GM18858 (cell line): ENCODE data around the gene BLOC1S6.
A peak's percentile ranks its signal among the peaks of the same experiment; 100 is the strongest.
"Not testable (repeated sequence)": the region's sequence is repeated elsewhere in the genome, so short reads cannot be mapped to it uniquely, and the experiment has no call there.

Source experiments
- ATAC-seq: cut with Tn5 transposase; IDR thresholded peaks from one replicate; pipeline ENCODE4 v1.9.1; 2021; ENCODE audit not compliant: unreplicated experiment

BLOC1S6 gene

DNA sequence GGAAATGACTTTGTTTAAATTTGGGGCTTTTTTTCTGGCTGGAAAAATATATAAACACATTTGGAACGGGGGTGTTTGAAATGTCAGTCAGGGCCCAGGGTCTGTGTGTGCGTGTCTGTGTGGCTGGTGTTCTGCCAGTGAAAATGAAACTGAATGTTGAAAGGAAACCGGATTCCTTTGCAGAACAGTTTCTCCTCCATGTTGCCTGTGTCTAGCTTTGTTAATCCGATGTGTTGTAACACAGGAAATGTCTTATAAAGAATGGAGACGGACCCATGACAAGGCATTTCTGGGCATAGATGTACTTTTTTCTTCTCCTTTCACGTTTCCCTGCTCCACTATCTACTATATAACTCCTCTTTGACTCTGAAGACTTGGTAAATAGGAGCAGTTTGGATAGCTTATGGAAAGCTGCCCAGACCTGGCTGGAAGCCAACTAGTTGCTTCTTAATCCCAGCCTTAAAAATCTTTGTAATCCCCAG, 50.4 kb downstream of the BLOC1S6 start:
- ATAC-seq: peak; percentile 55

DNA sequence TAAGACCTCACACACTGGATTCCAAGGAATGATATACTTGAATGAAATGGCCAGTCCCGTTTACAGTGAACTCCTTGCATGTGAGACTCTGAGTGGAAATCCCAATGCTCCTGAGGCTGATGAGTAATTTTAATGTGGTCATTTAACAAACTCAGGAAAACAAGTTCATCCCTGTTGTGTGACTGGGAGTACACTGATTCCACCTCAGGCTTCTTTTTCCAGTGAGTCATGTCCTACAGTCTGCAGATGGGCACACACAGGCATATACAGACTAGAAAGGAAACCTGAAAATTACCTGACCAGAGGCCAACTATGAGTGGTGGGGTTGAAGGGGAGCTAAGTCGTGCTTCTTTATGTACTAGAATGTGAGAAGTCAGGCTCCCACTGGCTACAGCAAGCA, 53.4 kb downstream of the BLOC1S6 start:
- ATAC-seq: no peak

DNA sequence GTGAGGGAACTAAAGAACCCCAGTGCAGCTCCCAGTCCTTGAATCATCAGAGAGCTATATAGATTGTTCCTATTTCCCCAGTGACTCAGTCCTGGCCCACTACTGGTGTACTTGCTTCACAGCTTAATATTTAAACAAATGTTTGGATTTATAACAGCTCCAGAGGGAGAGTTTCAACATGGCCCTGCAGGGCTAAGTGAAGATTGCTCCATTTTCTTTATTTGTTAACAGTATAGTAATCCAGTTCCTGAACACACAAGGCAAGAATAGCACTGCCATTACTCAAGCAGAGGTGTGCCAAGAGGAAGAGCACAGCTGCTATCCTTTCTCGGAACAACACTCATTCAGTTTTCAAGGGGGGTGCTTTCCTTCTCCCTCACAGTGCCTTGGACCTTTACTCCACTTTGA, 54.2 kb downstream of the BLOC1S6 start:
- ATAC-seq: no peak

- no peak for ATAC-seq
Observed at GRCh38 chr15:45641999-45642932, 55.1 kb downstream of the BLOC1S6 start.

DNA sequence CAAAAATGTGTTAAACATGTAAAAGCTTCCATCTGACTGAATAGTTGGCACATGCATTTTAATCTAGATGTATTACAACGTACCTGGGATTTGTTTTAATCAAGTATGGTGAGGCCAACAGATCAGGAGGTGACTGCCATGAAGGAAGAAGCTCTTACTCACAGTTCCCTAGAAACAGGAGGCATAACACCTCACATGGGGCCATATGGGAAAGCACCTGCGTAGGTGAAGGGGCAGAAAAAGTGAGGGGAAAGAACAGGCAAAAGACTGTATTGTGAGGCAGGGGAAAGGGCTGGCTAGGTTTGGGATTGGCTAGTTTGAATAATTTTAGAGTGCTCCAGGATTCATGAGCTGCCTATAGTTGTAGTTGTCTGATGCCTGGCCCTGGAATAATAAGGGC, 57.3 kb downstream of the BLOC1S6 start:
- ATAC-seq: no peak

GRCh38 chr15:45645026-45645980, 58.1 kb downstream of the BLOC1S6 start:
- ATAC-seq: no peak

DNA sequence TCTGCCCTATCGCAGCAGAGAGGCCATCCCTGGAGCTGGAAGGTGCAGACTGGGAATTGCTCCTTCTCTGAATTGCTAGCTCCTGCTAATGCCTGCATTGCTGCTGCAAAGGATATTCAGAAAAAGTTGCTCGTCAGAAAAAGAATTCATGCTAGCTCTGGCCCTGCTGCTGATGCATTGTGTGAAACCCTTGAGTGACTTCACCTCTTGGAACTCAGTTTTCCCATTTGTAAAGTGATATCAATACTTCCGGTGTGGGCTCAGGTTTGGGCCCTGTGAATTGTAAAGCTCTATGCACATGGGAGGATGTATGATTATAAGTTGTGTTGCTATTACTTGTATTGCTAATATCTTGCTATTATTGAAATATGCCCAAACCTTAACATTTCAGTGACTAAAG, 59.0 kb downstream of the BLOC1S6 start:
- ATAC-seq: no peak

DNA sequence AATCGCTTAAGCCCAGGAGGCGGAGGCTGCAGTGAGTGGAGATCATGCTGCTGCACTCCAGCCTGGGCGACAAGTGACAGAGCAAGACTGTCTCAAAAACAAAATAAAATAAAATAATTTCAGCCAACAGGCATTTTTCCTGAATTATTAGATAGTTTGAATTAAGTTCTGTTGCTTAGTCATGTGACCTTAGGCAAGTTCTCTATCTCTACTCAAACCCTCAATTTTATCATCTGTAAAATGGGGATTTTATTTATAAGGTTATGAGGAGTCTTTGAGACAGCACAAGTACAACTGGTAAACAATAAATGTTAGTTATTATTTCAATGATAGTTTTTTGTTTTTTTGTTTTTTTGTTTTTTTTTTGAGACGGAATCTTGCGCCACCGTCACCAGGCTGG, 60.6 kb downstream of the BLOC1S6 start:
- no peak for ATAC-seq

GRCh38 chr15:45648521-45649200, 61.5 kb downstream of the BLOC1S6 start:
- ATAC-seq: no peak

DNA sequence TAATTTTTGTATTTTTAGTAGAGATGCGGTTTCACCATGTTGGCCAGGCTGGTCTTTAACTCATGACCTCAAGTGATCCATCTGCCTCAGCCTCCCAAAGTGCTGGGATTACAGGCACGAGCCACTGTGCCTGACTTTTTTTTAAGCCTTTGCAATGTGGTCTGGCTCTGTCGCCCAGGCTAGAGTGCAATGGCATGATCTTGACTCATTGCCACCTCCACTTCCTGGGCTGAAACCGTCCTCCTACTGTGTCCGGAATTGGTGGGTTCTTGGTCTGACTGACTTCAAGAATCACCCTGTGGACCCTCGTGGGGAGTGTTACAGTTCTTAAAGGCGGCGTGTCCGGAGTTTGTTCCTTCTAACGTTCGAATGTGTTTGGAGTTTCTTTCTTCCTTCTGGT, 62.8 kb downstream of the BLOC1S6 start:
- not testable (repeated sequence) for ATAC-seq

DNA sequence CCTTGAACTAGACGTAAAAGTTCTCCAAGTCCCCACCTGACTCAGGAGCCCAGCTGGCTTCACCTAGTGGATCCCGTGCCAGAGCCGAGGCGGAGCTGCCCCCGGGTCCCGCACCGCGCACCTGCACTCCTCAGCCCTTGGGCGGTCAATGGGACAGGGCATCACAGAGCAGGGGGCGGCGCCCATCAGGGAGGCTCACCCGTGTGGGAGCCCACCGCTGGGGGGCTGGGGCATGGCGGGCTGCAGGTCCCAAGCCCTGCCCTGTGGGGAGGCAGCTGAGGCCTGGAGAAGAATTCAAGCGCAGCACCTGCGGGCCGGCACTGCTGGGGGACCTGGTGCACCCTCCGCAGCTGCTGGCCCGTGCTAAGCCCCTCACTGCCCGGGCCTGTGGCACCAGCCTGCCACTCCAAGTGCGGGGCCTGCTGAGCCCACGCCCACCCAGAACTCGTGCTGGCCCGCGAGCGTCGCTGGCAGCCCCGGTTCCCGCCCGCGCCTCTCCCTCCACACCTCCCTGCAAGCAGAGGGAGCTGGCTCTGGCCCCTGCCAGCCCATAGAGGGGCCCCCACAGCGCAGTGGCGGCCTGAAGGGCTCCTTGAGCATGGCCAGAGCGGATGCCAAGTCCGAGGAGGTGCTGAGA, 63.8 kb downstream of the BLOC1S6 start:
- no peak for ATAC-seq

DNA sequence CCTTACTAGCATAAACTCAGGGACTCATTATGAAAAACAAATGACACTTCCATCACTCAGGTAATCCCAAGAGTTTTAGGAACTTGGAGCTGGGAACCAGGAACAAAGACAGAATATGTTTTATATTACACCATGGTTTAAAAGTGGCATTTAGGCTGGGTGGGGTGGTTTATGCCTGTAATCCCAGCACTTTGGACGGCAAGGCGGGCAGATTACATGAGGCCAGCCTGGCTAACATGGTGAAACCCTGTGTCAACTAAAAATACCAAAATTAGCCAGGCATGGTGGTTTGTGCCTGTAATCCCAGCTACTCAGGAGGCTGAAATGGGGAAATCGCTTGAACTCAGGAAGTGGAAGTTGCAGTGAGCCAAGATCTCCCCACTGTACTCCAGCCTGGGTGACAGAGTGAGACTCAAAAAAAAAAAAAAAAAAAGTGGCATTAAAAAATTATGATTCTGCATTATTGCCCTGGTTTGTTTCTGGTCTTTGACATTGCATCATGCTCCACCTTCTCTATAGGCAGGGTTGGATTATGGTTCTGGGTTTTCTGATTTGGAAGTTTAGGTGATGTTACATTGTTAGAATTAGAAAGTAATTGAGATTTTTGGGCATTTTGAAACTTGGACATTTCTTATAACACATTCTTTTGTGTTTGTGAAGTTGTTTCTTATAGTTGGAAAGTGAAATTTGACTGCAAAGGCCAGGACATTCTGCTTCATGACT, 66.7 kb downstream of the BLOC1S6 start:
- ATAC-seq: no peak

DNA sequence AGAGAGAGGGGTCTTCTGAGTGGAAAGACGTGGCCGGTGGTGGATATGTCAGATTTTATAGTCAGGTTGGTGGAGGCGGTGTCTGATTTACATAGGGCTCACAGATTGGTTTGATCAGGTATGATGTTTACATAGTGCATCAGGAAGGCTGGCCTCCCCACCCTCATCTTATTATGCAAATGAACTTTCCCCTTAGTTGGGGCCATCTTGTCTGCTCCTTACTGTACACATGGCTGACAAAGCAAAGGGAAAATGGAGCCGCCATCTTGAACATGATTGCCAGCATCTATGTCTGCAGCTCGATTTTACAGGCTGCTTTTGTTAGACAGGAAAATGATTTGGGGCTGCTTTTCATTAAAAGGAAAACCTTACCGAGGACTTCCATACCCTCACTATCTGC, 67.6 kb downstream of the BLOC1S6 start:
- no peak for ATAC-seq

- no peak for ATAC-seq
Observed at GRCh38 chr15:45657254-45657653, 70.1 kb downstream of the BLOC1S6 start.

DNA sequence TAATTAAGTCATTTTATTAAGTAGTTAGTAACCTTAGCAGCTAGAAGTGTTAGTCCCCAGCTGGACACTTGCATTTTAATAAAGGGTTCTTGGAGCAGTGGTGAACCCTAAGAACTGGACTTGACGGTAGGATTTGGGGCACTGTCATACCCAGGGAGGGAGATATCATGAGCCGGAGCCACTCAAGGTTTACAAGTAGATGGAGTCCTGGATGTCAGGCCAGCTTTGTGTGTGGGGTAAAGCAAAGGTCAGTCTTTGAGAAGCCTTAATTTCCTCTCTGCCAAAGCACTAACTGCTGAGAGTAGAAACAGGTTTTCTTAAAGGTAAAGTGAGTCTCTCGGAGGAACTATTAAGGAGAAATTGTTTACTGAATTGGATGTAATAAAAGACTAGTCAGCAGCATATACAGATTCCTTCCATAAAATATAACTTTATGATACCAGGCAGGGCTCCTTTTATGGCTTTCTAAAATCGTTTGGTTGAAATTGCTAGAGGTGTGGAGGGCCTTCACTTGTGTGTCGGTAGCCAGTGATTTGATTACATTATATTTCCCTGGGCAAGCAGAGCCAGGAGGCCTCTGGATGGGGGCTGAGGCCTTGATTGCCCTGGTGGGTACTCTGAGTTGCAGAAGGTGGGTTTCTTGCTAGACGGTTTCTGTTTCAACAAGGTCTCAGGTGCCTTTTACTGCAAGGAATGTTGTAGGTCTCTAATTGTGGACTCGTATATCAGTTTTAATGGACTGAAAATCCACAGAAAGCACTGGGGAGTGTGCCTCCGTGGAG, 70.8 kb downstream of the BLOC1S6 start:
- ATAC-seq: no peak
